GM21447 (cell line): ENCODE data around the gene GALNT9.

Experiments used
- ATAC-seq: cut with Tn5 transposase; IDR thresholded peaks from one replicate; pipeline ENCODE4 v1.9.1; 2021; ENCODE audit not compliant: unreplicated experiment

The GALNT9 gene

DNA sequence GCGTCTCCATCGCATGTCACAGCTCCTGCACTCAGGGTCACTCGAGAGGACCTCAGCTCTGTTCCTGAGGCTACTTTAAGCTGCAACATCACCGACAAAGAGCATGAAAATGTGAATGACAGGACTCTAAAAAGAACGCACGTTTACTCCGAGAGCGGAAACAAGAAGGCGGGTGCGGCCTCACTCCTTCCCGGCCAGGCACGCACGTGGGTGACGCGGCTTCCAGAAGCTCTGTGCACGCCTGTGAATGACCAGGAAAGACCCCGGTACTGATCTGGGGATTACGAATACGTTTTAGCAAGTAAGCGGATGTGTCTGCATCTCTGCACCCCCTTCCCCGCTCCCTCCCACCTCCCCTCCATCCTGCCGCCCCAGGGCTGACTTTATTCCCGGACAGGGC, 15.2 kb upstream of the GALNT9 start:
- ATAC-seq: no peak

DNA sequence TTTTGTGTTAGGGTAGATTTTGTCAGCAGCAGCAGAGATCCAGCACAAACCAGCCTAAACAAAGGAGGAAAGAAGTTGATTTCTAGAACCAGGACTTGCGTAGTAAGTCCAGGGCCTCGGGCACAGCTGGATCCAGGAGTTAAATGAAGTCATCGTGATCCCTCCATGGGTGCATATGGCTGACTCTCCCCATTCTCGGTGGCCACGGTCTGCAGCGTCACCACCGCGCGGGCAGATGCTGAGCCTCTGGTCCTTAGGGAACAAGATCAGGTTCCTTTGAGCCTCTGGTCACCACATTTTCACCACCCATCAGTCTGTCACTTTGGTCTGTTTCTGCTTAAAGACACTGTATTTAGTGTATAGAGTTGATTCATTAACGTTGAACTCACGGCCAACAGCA, 14.8 kb upstream of the GALNT9 start:
- ATAC-seq: no peak

DNA sequence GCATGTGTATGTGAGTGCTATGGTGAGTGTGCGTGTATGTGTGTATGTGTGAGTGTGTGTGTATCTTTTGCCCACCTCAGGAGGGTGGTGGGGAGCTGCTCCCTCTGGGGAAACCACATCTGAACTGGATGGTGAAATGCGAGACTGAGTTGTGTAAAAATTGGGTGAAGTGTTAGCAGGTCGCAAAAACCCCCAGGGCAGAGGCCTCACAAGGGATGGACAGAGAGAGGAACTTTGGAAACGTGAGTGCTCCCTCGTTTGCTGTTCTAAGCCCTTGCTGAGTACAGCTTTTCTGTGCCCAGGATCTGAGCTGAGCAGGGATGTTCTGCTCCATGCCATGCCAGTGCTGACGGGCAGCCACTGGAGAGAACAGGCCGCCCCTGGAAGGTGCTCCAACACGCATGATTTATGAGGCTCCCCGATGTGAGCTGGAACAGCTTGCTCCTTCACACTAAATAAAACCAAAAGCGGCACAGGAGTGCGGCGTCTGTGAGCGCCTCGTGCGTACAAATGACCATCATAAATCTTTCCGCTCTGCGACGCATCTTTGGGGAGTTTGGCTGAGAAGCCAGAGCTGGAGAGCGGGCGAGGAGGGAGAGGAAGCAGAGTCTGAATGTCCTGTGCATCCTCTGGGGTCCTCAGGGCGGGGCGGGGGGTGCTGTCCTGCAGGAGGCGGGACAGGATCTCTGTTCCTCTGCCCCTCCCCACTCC, 14.1 kb upstream of the GALNT9 start:
- ATAC-seq: no peak

DNA sequence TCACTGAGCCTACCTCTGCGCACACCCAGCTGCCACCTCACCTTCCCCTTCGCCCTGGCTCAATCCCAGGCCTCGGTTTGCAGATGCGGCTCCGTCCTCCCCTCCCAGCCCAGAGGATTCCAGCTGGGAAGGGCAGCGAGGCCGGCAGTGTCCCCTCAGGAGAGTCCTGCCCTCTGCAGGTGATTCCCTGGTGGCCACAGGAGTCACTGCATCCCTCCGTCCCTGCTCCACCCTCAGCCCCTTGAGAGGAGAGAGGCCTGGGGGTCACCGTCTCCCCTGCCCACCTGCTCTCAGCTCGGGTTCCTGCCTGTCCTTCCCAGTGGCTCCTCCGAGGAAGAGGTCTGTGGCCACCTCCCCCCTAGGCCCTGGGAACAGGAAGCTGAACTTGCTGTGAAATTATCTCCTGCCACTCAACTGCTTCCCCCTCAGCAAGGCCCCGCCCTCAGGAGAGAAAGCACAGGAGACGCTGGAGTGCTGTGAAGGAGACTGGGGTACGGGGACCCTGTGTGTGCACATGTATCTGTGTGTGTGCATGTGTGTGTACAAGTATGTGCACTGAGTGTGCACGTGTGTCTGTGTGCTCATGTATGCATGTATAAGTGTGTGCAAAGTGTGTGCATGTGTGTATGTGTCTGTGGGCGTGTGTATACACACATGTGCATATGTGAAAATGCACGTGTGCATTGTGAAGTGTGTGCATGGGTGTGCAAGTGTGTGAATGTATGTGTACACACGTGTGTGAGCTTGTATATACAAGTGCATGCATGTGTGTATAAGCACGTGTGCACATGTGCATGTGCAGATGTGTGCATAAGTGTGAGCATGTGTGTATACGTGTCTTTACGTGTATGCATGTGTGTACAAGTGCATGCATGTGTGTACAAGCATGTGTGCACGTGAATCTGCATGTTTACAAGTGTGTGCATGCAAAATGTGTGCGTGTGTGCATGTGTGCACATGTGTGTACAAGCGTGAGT, 13.2 kb upstream of the GALNT9 start:
- no peak for ATAC-seq

DNA sequence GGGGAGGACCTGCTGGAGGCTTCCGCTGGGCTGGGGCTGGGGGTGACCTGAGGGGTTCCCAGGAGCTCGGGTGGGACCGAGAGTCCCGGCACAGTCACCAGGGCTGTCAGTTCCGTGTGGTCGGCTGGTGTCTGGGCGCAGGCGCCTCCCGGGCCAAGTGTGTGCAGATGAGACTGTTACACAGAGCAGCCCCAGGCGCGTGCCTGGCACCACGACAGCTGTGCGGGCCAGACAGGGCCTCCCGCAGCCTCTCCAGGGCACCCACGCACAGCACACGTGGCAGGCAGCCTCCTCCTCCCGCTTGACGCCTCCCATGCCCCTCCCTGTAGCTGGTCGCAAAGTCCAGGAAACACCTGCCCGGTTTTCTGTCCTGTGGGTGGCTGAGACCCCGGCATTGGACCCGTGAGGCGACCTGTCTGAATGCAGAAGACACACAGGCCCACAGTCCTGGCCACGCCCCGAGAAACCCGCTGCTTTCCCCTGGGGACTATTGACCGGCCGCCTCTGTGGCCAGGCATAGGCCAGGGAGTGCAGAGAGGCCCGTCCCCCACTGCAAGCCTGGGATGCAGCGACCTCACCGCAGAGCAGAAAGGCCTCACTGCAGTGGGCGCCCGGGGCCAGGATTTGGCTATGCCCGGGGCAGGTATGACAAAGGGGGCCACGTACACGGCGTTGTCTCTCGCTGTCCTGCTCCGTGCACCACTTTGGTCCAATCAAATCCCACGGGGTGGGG, 12.1 kb upstream of the GALNT9 start:
- ATAC-seq: no peak

DNA sequence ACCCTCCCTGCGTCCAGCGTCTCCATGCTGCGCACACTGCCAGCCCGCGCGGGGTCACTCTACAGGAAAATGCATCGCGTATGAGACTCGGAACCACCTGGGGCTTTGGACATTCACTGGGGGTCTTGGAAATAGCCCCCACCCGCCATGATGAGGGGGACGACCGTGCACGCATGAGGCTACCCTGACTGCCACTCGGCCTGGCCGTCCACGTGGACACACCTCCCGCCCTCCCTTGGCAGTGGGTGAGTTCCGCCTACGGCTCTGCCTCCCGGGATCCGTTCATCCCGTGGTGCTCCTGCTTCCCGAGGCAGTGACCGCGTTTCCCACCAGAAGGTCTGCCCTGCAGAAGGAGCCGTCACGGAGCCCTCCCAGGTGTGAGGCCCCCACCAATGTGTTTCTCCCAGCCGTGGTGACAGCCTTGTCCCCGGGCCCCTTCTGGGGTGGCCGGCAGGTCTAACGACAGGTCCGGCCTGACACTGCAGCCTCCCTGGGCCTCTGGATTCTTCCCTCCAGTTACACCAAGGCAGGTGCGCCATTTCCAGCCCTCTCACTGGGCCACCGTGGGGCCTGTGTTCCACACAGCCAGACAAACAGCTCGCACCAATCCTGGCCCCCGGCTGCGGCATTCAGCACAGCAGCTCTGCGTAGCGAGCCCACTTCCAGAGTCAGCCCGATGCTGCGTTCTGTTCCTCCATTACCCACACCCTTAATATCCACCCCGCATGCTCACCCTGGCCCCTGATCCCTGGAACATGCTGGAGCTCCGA, 11.1 kb upstream of the GALNT9 start:
- no peak for ATAC-seq

DNA sequence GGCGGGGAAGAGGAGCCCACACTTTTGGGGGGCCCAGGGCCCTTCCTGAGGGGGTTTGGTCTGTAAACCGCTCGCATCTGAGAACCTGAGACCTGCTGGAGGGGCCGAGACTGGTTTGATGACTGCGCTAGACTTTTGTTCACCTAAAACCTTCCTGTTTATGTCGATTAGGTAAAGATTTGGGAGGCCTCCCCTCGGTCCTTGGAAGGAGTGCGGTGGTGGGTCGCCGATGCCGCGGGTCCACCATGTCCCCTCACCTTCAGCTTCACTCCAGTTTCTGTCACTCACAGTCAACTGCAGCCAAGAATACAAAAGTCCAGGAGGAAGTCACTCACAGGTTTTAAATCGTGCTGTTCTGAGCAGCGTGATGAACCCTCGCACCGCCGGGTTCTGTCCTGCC, 10.5 kb upstream of the GALNT9 start:
- ATAC-seq: no peak

DNA sequence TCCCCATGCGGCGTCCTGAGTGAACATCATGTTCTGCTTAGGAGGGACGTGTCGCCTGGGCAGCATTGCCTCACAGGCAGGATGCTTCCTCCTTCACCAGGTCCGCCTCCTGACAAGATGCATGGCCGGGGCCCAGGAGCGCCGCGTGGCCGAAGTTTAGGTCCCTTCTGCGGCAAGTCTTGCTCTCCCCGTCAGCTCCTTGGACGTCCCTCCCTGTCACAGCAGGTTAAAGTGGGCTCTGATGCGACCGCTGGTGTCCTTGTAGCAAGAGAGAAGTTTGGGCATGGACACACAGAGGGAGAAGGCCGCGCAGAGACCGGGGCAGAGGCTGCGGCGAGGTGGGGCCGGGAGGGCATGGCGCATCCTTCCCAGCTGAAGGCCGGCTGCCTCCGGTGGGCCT, 9.4 kb upstream of the GALNT9 start:
- no peak for ATAC-seq

DNA sequence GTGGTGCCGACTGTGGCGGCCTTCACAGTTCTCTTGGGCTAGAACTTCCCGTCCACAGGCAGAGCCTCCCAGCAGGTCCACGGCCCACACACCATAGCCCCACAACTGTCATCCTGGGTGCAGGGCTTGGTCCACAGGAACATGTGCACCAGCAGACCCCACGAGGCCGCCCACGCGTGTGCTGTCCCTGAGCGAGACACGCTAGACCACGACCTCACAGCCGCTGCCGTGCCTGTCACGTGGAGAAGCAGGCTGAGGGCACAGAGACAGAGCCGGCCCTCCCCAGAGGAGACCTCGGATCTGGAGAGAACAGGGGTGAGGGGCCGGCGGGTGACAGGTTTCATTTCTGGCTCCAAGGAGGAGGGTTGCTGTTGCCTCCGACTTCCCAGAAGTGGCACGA, 8.9 kb upstream of the GALNT9 start:
- no peak for ATAC-seq

DNA sequence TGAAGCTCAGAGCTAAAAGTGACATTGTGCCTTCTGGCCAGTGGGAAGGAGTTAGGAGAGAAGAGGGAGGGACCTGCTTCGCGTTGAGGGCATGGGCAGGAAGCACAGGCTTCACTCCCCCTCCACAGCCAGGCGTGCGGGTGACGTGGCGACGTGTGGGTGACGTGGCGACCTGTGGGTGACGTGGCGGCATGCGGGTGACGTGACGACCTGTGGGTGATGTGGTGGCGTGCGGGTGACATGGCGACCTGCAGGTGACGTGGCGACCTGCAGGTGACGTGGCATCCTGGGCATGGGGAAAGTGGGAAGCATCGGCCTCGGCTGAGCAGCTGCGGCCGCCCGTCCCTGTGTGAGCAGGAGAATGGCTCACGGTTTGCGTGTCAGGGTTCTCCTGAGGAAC, 8.2 kb upstream of the GALNT9 start:
- ATAC-seq: no peak

DNA sequence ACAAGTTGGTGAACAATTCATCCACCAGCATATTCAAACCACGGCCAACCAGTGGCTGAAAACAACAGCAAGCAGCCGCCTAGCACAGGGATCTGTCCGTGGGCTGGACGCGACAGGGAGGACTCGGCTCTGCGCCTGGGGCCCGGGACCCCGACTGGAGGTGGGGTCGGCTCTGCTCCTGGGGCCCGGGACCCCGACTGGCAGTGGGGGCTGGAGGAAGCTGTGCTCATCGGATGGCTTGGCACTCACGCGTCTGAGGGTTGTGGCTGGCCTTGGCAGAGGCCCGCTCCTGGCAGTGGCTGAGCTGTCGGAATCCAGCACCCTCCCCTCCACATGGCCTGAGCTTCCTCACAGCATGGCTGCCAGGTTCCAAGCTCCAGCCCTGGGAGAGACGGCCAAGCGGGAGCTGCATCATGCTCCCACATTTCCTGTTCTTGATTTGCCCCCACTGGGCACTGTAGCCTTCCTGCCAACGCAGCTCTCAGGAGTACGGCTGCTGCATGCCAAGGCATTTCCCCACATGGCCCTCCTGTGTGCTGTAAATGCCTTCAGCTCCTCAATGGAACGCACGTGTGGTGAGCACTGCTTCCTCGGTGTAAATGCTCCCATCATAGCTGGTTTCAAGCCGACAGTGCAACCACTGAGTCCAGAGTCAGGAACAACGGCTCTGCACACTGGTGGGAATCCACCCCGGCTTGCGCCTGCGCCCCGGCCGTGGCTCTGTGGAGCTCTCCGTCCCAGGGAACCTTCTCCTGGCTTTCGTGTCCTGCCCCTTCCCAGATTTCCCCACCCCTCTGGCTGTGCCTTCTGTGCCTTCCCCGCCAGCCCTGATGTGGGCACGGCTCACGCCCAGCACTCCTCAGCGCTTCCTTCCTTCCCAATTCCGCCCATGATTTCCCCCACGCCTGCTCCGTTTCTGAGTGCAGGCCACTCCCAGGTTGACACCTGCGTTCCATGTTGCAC, 7.3 kb upstream of the GALNT9 start:
- no peak for ATAC-seq

DNA sequence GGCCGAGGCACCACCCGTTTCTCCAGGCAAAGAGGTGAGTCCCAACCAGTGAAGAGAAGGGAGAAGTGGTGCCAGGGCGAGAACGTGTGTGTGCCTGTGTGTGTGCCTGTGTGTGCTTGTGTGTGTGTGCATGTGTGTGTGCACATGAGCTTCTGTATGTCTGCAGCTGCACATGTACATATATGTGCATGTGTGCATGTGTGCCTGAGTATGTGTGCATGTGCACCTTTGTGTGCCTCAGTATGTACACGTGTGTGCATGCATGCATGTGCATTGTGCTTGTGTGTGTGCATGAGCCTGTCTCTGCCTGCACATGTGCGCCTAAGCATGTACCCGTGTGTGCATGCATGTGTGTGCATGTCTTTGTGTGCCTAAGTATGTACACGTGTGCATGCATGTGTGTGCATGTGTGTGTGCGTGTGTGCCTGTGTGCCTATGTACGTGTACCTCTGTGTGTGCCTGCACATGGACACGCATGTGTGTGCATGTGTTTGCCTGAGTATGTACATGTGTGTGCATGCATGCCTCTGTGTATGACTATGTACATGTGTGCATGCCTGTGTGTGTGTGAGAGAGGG, 5.9 kb upstream of the GALNT9 start:
- no peak for ATAC-seq

DNA sequence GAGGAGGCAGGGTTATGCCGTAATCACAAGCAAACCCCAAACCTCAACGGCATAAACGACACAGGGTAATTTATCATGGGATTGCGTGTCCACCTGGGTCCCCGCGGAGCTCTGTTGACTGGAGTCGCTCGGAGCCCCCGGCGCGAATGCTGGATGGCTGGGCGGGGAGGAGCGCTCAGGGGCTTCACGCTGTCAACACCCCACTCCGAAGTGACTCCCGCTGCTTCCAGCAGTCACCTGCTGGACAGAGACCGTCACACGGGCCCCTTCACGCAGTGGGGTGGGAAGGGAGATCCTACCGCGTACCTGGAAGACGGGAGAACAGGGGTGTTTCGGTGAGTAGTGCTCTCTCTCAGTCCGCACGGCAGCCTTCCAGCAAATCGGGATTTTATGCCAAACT, 4.4 kb upstream of the GALNT9 start:
- ATAC-seq: no peak

DNA sequence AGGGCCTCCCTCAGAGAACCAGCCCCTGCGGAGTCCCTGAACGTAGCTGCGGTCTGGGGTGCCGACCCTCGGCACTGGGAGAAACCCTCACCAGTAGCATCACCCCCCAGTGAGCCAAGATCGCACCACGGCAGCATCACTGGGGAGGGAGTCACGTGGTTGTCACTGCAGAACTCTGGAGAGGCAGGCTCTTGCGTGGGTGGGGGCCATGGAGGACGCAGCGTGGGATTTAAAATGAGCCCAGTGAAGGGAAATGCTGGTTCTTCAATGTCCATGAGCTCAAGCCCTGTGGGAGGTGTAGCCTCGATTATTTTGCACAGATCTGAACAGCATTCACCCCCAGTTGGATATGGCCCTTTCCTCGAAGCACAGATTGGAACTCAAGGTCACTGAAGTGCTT, 3.9 kb upstream of the GALNT9 start:
- no peak for ATAC-seq

DNA sequence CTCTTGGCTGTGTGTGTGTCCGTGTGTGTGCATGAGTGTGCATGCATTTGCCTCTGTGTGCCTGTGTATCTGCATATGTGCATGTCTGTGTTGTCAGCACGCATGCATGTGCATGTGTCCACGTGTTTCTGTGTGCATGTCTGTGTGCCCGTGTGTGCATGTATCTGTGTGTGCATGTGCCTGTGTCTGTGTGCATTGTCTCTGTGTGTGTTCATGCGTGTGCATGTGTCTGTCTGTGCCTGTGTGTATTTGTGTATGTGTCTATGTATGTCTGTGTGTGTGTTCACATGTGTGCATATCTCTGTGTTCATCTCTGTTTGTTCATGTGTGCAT, 1.1 kb upstream of the GALNT9 start:
- no peak for ATAC-seq

DNA sequence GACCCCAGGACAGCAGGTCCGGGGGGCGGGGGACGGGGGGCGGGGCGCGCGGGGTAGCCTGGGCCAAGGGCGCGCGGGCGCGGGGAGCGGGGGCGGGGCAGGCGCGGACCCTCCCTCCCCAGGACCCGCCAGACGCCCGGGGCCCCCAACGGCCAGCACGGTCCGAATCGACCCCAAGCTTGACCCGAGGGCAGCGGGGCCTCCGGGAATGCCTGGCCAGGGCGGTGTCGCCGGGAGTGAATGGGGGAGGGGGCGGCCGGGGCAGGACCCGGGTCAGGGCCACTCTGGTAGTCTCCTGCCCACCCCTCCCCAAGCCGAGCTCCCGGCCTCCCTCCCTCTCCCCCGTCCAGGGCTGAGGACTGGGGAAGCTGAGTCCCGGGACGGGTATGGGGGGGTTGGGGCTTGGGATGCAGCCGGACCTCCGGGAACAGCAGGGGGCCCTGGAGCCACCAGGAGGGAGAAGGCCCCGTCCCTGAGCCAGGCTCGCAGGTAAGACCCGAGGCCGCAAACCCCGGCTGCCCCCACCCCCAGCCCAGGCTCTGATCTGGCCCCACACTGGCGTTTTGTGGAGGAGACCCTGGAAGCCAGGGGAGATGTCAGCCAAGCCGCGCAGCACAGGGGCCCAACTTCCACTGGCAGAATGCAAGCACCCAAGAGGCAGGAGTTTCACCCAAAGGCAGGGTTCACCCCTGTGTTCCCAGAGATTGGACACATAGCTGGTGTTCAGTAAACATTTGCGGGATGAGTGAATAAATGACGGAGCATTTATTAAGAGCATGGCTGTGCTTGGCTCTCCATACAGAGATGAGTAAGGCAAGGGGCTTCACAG, 545 bp upstream of the GALNT9 start:
- ATAC-seq: no peak

DNA sequence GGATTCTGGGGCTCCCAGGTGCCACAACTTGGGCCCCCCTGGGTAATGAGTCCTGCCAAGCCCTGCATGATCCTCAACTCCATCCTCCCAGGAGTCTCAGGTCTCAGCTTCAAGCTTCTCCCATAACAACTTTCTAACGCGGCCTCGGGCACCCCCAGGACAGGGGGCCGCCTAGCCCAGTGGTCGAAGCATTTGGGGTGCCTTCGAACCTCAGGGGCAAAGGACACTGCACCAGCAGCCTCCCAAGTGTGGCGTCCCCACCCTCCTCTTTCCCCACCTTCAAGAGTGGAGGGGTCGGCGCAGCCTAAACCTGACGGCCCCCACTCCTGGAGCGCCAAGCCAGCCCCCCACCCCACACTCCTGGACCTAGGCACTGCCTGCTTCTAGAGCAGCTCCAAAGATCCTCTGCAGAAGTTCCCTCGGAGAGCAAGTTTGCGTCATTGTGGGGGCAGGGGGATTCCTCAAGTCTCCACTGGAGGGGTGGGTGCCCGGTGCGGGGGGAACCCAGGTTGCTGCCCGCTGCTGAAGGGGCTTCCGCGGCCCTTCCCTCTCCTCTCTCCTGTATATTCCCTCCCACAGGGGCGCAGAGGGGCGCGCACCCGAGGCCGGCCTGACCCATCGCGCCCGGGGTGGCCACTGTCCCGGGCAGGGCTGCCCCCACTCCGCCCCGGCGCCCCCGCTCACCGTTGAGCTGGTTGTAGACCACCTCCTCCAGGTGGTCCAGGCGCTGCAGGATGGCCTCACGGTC, 933 bp downstream of the GALNT9 start:
- no peak for ATAC-seq
